ENCODE measurements around the gene HSPB7.
"Not testable (repeated sequence)": the region's sequence is repeated elsewhere in the genome, so short reads cannot be mapped to it uniquely, and the experiment has no call there.

Gene HSPB7

GRCh38 chr1:16054598-16055540, 37.0 kb upstream of the HSPB7 start:
- TF ChIP-seq, protein P1, sequence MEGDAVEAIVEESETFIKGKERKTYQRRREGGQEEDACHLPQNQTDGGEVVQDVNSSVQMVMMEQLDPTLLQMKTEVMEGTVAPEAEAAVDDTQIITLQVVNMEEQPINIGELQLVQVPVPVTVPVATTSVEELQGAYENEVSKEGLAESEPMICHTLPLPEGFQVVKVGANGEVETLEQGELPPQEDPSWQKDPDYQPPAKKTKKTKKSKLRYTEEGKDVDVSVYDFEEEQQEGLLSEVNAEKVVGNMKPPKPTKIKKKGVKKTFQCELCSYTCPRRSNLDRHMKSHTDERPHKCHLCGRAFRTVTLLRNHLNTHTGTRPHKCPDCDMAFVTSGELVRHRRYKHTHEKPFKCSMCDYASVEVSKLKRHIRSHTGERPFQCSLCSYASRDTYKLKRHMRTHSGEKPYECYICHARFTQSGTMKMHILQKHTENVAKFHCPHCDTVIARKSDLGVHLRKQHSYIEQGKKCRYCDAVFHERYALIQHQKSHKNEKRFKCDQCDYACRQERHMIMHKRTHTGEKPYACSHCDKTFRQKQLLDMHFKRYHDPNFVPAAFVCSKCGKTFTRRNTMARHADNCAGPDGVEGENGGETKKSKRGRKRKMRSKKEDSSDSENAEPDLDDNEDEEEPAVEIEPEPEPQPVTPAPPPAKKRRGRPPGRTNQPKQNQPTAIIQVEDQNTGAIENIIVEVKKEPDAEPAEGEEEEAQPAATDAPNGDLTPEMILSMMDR (IDR thresholded peaks at IDR 0.05; ENCODE audit: poor library complexity, severe bottlenecking): no peak
- no peak overlapping the region for H3K4me3 ChIP-seq (ENCODE audit: severe bottlenecking)
- DNase-seq (ENCODE audit: low spot score) (no peak), ATAC-seq (ENCODE audit: low read depth) (no peak)
- H3K36me3 ChIP-seq (ENCODE audit: low read depth): no peaks in the 10 kb centered on the region
- H3K4me1 ChIP-seq (ENCODE audit: insufficient read depth, poor library complexity, severe bottlenecking): no peaks in the 10 kb centered on the region
- no peak overlapping the region for H3K27ac ChIP-seq (ENCODE audit: poor library complexity, severe bottlenecking)
- no peaks in the 10 kb centered on the region for H3K9me3 ChIP-seq (ENCODE audit: severe bottlenecking)
- H3K27me3 ChIP-seq (ENCODE audit: insufficient read depth, poor library complexity, severe bottlenecking): no peaks in the 10 kb centered on the region

DNA sequence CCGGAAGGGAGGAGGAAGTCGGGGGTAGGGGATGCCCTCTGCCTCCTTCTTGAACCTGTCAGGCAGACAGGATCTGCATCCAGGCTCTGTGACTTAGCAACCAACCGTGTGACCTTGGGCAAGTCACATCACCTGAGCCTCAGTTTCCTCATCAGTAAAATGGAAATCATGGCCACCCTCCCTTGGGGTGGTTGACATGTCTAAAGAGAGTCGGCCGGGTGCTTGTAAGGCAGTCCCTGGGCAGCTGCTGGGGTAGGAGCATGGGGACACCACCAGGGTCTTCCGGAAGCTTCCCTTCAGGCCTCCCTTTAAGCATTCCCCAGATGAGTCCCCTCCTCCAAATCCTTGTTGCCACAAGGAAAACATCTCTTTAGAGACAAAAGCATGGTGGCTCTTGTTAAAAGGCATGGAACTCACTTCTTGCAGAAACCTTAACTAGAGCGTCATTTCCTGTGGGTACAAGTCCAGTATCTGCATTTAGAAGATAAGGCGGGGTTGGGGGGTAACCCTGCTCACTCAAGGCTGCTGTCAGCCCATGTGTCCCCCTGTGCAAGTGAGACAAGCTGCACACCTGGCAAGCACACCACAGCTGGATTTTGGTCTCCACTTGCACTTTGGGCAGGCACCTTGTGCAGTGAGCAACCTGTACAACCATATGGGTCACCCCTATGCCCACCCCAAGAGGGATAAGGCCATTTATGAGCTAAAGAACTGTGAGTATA, 36.1 kb upstream of the HSPB7 start:
- TF ChIP-seq, protein P1 (IDR thresholded peaks at IDR 0.05; ENCODE audit: poor library complexity, severe bottlenecking): no peak
- H3K36me3 ChIP-seq (ENCODE audit: low read depth): no peaks in the 10 kb centered on the region
- no peak overlapping the region for H3K27ac ChIP-seq (ENCODE audit: poor library complexity, severe bottlenecking)
- no peaks in the 10 kb centered on the region for H3K9me3 ChIP-seq (ENCODE audit: severe bottlenecking)
- H3K27me3 ChIP-seq (ENCODE audit: insufficient read depth, poor library complexity, severe bottlenecking): no peaks in the 10 kb centered on the region
- DNase-seq (ENCODE audit: low spot score) (no peak), ATAC-seq (ENCODE audit: low read depth) (no peak)
- no peak overlapping the region for H3K4me3 ChIP-seq (ENCODE audit: severe bottlenecking)
- no peaks in the 10 kb centered on the region for H3K4me1 ChIP-seq (ENCODE audit: insufficient read depth, poor library complexity, severe bottlenecking)

GRCh38 chr1:16051949-16052348, 34.1 kb upstream of the HSPB7 start:
- not testable (repeated sequence) for H3K27ac ChIP-seq (ENCODE audit: poor library complexity, severe bottlenecking); ATAC-seq (ENCODE audit: low read depth); H3K4me1 ChIP-seq (ENCODE audit: insufficient read depth, poor library complexity, severe bottlenecking); H3K4me3 ChIP-seq (ENCODE audit: severe bottlenecking); H3K36me3 ChIP-seq (ENCODE audit: low read depth); DNase-seq (ENCODE audit: low spot score); H3K9me3 ChIP-seq (ENCODE audit: severe bottlenecking); H3K27me3 ChIP-seq (ENCODE audit: insufficient read depth, poor library complexity, severe bottlenecking)

DNA sequence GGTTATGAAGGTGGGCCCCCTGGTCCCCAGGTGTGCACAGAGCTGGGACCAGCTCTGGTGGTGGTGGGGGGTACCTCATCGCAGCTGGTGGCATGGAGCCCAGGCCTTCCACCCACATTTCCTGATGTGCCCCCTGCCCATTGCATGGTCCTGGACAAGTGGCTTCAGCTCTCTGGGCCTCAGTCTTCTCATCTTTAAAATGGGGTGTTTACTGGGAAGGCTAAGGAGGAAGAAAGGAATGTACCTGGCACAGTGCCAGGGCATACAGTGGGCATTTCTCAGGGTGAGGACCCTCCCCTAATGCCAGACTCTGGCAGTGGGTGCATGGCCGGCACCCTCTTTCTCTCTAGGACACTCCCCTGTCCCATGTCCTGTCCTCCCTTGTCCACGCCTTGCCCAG, 33.2 kb upstream of the HSPB7 start:
- Histone ChIP-seq H3K9me3 (ENCODE audit: severe bottlenecking) (no peaks in the 10 kb centered on the region), H3K27me3 (ENCODE audit: insufficient read depth, poor library complexity, severe bottlenecking) (no peaks in the 10 kb centered on the region), H3K36me3 (ENCODE audit: low read depth) (no peaks in the 10 kb centered on the region), H3K4me1 (ENCODE audit: insufficient read depth, poor library complexity, severe bottlenecking) (no peaks in the 10 kb centered on the region), H3K27ac (ENCODE audit: poor library complexity, severe bottlenecking) (no peak overlapping the region), H3K4me3 (ENCODE audit: severe bottlenecking) (no peak overlapping the region)
- DNase-seq (ENCODE audit: low spot score) (no peak), ATAC-seq (ENCODE audit: low read depth) (no peak)
- TF ChIP-seq, protein P1 (IDR thresholded peaks at IDR 0.05; ENCODE audit: poor library complexity, severe bottlenecking): no peak

DNA sequence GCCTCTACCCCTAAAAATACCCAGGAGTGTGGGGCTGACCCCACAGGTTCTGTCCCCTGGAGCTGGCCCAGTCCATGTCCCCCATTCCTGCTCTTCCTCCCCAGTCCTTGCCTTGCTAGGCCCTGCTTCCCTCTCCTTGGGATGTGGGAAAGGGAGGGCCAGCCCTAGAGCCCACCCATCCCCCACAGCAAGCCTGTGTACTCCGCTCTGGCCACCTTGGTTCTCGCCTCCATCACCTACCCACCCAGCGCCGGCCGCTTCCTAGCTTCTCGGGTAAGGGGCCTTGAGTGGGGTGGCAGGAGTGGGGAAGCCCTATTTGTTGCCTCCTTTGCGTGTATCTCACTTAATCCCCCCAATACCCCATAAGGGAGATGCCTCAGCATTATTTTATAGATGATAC, 32.5 kb upstream of the HSPB7 start:
- no peaks in the 10 kb centered on the region for H3K4me1 ChIP-seq (ENCODE audit: insufficient read depth, poor library complexity, severe bottlenecking)
- H3K9me3 ChIP-seq (ENCODE audit: severe bottlenecking): no peaks in the 10 kb centered on the region
- no peaks in the 10 kb centered on the region for H3K36me3 ChIP-seq (ENCODE audit: low read depth)
- no peak for ATAC-seq (ENCODE audit: low read depth)
- DNase-seq (ENCODE audit: low spot score): no peak
- TF ChIP-seq, protein P1 (IDR thresholded peaks at IDR 0.05; ENCODE audit: poor library complexity, severe bottlenecking): no peak
- H3K4me3 ChIP-seq (ENCODE audit: severe bottlenecking): no peak overlapping the region
- no peaks in the 10 kb centered on the region for H3K27me3 ChIP-seq (ENCODE audit: insufficient read depth, poor library complexity, severe bottlenecking)
- no peak overlapping the region for H3K27ac ChIP-seq (ENCODE audit: poor library complexity, severe bottlenecking)

Measured in RWPE2 (cell line).